SK-N-DZ (cell line): Measurements from ENCODE around the gene PDIA6.
"Not testable (repeated sequence)": the region's sequence is repeated elsewhere in the genome, so short reads cannot be mapped to it uniquely, and the experiment has no call there.

ENCODE experiments used
- DNase-seq: peaks from one replicate; pipeline ENCODE4 v3.0.0-alpha.2; 2015; ENCODE audit warnings: low spot score

Gene PDIA6

DNA sequence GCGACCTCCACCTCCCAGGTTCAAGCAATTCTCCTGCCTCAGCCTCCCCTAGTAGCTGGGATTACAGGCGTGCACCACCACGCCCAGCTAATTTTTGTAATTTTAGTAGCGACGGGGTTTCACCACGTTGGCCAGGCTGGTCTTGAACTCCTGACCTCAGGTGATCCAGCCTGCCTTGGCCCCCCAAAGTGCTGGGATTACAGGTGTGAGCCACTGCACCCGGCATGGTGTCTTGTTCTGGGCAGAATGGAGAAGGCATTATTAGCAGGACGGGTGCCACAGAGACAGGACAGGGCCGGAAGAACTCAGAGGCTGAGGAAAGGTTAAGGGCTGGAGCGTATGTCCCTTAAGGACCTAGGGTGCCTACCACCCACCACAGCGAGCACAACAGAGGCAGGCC, 31.8 kb downstream of the PDIA6 start:
- DNase-seq = not testable (repeated sequence)

DNA sequence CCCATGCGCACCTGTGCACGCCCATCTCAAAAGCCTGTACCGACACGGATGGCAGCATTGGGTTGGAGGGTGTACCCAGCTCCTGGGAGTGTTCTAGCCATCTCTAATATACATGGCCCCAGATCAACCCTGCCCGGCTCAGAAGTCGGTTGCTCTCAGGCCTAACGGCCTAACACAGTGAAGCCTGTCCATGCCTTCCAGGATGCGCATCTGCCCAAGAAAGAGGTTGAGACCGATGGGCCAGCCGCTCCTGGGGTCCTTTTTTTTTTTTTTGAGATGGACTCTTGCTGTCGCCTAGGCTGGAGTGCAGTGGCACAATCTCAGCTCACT, 32.1 kb downstream of the PDIA6 start:
- DNase-seq = no peak

DNA sequence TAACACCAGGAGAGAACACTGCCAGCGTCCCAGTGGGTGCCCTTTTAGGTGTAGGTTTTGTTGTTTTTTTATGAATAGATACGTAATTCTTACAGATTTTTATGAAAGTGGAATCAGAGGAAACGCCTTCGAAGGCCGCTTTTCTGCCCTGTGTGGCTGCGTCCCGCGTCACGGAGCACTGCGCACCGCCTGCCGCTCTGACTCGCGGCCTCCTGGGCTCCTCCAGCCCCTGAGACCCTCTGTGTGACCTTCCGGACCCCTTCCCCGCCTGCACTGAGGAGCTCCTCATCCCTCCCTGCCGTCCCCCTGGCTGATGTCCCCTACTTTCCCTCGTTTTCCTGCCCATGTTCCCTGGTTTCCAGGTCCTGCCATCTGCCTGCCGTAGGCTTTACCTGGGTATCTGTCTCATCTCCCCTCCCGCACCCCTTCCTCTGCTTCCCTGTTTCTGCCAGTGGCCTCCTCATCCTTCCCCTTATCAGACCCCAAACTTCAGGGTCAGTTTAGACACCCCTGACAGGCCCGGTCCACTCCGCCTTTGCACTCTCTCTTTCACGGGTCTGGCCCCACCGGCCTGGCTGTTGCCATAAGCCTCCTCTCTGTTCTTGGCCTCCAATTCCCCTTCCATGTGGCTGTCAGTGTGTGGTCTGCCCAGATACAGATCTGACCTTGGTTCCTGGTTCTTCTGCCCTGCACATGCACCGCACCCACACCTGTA, 32.7 kb downstream of the PDIA6 start:
- DNase-seq = no peak

DNA sequence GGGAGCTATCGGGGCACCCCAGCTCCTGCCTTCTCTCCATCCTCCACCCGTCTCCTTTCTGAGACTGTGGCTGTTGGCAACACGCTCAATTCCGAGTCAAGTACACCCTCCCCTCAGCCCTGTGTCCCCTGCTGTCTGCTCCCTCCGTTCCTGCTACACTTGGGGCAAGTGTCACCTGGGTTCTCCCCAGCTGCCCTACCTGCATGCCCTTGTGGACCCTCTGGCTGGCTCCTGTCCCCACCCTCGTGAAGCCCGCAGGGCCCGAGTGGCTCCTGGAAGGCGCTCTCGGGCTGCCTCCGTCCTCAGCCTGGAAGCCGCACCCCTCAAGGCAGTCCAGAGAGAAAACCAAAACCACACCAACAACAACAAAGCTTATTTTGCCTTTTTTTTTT, 33.9 kb downstream of the PDIA6 start:
- DNase-seq = no peak

DNA sequence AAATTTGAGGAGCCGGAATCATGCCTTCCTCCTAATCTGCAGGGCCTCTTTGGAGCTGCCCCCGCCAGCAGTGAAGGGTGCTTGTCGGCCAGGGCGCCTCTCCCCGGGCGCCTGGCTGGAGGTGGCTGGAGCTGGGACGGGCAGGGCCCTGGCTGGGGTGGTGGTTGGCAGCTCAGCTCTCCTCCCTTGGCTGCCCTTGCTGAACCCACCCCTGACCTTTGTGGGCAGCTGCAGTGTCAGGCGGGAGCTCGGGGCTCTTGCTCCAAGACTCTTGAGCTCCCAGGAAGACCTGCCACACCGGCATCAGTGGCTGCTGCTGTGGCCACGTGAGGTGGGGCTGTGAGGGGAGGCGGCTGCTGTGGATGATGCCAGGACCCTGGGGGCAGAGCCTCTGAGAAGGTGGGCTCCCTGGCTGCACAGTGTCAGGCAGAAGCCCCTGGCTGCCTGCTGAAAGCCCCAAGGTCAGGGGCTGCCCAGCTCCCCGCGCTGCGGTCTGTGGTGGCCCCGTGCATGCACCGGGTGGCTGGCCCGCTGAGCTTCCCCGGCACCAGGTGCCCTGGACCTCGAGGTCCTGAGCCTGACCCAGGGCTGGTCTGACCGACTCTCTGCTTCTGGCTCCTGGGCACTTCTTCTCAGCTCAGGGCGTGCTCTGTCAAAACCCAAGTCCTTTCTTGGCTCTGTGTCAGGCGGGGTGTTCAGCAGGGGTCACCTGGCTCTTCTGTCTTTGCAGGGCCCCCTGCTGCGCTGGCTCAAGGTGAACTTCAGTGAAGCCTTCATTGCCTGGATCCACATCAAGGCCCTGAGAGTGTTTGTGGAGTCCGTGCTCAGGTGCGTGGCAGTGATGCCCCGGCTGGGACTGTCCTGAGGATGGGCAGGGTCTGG, 34.5 kb downstream of the PDIA6 start:
- no peak for DNase-seq

DNA sequence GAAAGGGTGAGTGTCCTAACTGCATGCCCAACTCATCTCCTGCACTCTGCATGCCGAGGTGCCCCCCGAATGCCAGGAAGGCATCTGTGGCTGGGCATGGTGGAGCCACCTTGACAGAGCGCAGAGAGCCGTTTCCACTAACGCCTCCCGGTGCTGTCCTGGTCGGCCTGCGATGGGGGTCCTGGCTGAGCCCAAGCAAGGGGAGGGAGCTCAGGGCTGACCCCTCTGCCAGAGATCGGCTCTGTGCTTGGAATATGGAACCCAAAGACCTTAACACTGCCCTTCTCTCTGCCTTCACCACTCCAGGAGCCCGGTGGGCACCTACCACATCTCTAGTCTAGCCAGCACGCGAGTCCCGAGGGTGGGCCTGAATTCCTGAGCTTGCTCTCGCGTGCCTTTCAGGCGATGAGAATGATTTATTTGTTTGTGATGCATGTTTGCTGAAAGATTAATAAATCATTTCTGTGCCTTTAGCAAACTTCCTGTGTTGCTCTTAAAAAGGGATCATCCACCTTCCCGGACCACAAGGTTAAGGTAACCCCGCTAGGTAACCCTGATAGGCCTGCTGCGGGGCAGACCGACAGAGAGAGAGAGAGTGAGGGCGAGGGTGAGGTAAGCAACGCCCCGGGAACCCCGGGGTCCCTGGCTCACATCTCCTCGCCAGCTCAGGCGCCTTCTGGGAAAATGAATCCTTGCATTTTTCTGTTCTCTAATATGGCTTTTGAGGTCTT, 35.3 kb downstream of the PDIA6 start:
- DNase-seq = no peak

DNA sequence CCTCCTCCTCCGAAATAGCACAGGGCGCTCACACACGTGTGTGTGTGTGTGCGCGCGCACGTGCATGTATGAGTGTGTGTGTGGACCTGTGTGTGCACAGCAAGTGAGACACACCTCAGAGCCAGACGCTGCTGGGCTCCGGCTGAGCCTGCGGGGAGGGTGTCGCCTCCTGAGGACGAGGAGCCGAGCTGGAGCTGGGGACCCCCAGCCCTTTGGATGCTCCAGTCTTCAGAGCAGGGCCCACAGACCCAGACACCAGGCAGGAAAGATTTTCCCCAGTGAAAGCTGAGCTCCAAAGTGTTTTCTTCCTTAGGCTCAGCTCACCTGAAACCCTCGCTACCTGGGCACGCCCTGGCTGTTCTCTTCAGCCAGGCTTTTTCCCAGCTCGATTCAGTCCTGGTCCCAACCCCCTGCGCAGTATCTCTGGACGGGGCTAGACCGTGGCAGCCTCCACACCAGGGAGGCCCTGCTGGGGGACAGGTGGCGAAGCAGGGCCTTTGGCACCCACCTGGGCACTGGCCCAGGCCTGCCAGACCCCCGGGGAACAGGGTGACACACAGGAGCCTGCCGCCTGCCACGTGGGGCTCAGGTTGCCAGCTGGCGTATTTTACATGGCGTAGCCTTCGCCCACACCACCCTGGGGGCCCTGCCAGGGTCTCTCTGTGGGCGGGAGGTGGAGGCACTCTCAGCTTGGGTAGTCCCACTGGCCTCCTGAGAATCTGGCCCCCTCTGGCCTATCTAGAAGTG, 36.2 kb downstream of the PDIA6 start:
- DNase-seq = no peak

DNA sequence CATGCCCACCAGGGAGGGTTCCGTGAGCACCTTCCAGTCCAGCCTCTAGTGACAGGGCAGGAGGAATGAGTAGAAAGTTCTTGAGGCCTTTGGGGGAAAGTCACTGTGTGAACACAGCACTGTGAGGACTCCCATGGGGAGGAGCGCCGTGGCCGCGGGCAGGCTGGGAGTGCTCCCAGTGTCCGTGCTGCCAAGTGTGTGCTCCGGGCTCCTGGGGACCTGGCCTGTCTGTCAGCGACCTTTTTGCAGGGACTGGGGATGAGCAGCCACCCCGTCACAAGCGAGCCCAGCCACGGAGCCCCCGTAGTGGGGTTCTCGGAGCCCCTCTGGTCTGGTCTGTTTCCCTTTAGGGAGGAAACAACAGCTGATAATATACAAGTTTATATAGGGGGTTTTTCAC, 36.8 kb downstream of the PDIA6 start:
- DNase-seq = no peak

DNA sequence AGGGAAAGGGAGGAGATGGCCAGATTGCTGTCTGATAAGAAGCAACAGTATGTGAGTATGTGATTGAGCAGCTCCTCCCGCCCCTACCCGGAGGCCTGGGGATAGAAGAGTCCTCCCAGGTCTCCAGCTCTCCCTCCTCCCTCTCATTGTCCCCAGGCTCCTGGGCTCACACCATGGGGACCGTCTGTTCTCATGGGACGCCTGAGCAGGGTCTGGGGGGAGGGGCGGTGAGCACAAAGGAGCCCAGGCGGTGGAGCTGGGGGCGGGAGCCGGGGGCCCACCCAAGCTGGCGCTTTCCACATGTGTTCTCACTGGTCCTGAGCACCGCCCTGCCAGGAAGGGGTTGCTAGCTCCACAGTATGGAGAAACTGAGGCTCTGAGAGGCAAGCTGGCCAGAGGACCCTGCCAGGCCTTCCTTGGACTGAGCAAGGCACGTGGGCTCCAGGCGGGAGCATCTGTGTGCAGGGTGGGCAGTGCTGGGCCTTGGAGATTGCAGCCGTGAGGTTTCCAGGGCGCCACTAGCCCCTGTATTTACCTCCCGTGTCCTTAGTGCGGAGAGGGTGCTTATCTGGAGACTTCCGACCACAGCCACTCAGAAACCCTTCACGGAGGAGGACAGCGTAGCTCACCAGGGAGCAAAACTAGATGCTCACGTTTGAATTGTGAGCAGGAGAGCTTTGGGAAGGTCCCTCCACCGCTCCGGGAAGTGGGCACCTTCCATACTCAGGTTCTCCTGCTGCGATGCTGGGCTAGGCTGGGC, 37.4 kb downstream of the PDIA6 start:
- DNase-seq = no peak

DNA sequence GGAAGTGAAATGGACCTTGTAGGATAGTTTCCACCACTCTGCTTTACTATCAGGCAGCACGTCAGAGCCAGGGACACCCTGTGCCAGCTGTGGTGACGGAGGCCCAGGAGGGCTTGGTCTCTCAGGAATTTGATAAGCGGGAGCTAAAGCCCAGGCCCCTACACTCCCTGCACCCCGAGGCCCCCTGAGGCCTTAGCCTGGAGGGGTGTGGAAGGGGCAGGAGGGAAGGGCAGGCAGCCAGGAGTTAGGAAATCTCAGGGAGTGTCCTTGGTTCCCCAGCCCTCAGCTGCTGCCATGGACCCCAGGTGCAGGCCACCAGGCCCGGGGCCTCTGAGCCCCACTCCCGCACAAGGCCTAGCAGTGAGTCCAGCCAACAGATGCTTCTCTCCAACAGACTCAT, 38.2 kb downstream of the PDIA6 start:
- DNase-seq = no peak

DNA sequence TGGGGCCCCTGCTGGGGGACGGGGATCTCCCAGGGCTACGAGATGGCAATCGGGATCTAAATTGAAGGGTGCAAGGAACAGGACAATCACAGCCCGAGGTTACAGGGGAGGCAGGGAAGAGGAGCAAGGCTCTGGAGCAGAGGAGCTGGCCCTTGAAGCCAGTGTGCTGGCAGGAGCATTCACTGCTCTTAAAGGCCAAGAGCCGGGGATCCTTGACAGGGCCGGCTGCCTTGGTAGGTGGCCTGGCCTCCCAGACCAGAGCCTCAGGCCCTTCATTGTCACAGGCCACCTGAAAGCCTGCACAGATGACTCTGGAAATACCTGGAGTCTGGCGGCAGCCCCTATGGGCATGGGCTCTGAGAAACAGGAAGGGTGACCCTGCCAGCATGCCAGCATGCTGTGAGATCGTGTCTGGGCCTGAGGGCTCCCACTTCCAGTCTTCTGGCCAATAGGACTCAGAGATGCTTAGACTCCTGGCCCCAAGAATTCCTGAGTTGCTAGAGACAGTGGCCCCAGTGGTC, 38.7 kb downstream of the PDIA6 start:
- no peak for DNase-seq

DNA sequence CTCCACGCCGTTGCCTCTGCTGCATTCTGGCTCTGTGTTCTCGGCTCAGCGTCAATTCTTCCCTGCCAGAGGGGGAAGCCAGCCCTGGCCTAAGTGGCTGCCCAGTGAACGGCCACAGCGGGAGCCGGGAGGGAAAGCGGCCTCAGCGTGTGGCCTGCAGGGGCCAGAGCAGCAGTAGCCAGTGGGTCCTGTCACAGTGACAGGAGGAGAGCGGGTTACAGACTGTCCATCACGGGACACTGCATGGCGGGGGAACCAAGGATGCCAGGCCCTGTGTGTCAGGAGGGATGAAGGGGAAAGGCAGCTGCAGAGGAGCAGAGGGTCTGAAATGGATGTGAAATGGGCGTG, 39.7 kb downstream of the PDIA6 start:
- no peak for DNase-seq

DNA sequence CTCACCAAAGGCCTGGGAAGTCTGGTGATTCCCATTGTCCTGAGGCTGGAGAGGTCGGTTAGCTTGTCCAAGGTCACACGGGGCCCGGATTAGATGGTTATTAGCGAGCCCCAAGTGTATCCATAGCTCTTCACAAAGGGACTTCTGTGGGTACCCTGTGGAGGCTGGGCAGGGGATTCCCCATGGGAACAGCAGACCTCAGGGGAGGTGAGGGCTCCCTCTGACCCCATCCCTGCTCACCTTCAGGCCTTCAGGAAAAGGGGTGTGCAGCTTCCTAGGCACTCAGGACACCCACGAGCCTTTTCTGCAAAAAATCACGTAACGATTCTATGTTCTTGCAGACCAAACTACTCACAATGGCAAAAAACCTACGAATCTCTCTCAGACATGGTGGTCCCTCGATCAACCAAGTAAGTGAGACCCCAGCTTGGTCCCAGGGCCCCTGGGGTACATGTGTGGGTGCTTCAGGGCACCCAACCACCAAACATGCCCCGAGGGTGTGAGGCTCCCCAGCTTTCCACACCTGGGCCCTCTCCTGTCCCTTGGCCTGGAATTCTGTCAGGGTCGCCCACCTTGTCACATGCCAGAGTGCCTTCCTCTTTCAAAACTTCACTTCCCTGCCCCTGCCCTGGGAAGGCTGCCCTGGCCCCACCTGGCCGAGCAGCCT, 40.3 kb downstream of the PDIA6 start:
- DNase-seq = no peak

DNA sequence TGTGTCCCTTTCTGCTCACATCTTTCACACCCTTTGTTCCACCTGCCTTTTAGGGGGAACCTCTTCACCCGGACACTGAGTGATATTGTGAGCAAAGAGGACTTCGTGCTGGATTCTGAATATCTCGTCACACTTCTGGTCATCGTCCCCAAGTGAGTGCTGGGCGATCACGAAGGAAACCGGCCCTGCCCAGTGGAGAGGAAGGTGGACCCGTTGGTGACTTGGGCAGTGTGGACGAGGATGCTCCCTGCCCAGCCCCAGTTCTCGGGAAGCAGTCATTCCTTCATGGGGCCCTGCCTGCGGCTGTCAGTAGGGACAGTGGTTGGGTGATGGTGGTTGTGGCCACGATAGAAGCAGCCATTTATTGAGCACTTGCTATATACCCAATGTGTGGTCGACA, 40.8 kb downstream of the PDIA6 start:
- DNase-seq = no peak

DNA sequence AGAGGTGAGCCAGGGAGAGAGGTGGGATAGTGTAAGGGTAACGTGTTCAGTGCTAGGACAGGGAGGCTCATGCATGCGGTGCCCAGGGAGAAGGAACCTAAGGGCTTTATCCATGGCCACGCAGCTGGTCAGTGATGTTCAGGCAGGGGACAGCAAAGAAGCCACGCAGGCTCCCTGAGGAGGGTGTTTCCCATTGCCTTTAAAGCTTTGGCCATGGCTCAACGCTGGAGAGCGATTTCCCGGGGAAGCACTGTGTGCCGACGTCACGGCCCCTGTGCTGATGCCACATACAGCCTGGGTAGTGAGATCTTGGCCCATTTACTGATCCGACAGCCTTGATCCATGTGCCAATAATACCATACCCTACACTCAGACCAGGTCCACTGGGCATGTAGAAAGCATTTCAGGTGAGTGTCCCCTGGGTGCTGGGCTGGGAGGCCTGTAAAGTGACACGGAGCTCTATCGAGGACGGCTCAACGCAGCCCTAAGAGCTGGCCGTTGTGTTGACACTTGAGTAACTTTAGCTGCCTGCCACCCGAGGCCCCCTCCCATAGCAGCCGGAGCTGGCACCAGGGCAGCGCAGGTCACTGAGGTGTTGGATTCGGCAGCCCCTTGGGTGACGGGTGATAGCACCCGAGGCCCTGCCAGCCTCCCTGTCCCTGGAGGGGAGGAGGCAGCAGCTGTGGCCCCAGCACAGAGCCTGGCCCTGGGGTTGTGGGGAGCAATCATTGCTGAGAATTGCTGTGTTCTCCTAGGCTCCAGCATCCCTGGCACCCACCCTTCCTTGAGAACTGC, 41.4 kb downstream of the PDIA6 start:
- no peak for DNase-seq

DNA sequence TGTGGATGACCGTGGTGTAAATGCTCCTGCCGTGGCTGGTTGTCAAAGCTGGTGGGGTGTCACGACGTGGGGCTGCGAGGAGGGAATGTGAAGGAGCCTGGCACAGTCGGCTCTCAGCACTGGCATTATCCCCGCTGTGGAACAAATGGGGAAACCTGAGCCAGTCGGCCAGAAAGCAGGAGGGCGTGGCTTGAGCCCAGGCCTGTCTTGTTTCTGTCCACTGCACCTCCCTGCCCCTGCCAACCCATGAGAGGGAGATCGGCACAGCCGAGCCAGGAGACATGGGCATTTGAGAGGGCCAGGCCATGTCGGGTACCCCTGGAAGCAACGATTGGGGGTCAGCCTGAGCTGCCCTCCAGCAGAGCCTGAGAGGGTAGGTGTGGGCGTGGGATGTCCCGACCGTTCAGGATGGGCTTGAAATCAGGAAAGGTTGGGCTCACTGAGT, 44.5 kb downstream of the PDIA6 start:
- DNase-seq = no peak

DNA sequence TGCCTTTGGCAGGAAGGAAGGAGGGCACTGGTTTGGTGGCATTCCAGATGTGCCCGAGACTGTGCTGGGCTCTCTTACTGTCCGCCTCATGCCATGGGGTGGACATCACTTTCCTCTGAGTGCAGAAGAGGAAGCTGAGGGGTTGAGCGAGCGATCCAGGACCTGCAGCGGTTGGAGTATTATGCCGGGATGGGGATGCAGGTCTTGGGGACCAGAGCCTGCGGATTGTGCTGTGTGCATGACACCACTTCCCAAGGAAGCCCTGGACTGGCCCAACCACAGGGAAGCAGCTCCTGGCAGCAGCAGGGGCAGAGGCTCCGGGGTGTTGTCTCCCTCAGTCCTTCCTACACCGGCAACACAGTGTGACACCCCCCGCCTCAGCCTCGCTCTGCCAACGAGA, 46.7 kb downstream of the PDIA6 start:
- DNase-seq = no peak

DNA sequence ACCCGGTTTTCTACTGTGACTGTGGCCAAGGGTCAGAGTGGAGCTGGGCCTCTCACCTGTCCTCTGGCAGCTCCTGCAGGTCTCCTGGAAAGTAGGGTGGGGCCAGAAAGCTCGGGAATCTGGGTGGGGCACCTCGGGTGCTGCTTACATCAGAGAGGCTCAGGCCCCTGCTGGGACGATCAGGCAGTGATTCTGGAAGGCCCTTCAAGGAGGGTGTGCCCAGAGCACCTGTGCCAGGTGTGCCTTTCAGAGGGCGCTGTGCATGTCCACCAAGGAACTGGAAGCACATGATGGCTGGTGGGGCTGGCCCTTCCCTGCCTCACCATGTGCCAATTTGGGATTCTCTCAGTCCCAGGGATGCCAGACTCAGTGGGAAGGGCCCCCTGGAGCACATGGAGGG, 47.1 kb downstream of the PDIA6 start:
- DNase-seq = no peak

DNA sequence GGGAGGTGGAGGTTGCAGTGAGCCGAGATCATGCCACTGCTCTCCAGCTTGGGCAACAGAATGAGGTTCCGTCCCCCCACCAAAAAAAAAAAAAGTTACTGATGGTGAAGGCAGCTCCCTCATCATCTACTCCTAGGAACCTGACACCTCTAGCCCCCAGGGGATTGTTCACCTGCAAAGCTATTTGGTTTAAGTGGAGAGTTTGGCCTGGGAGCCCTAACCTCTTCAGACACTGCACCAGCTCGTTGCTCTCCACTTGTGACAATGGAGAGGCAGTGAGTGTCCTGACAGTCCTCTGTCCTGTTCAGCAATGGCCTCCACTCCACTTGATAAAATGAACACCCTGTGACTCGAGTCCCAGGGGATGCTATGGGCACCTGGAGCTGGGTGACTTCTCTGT, 47.7 kb downstream of the PDIA6 start:
- no peak for DNase-seq
